Neuronal stem cell (in vitro differentiated cells): ENCODE results near the gene USPL1.
A peak's percentile ranks its signal among the peaks of the same experiment; 100 is the strongest.

Experiments used
- DNase-seq: peaks from one replicate; pipeline ENCODE4 v3.0.0-alpha.2; 2013; ENCODE audit warnings: low spot score
- H2AFZ ChIP-seq: one replicate; pipeline ENCODE4 v1.6.1; 2013; ENCODE audit warnings: mild to moderate bottlenecking, low read length, inconsistent platforms
- H2AK5ac ChIP-seq: 2 replicates; pipeline ENCODE4 v1.6.1; 2013; ENCODE audit warnings: low read depth, mild to moderate bottlenecking, inconsistent platforms, low read length, moderate library complexity, mixed read lengths
- H2BK120ac ChIP-seq: 2 replicates; pipeline ENCODE4 v1.6.1; 2013; ENCODE audit warnings: low read depth, mild to moderate bottlenecking, inconsistent platforms, low read length, moderate library complexity, mixed read lengths
- H2BK12ac ChIP-seq: one replicate; pipeline ENCODE4 v1.6.1; 2013; ENCODE audit warnings: low read length, inconsistent platforms
- H2BK15ac ChIP-seq: 2 replicates; pipeline ENCODE4 v1.6.1; 2013; ENCODE audit warnings: mild to moderate bottlenecking, low read length, inconsistent platforms, mixed read lengths
- H2BK5ac ChIP-seq: one replicate; pipeline ENCODE4 v1.6.1; 2013; ENCODE audit warnings: inconsistent platforms, mild to moderate bottlenecking, low read length, moderate library complexity
- H3K14ac ChIP-seq: one replicate; pipeline ENCODE4 v1.6.1; 2013; ENCODE audit warnings: low read length, inconsistent platforms
- H3K18ac ChIP-seq: 2 replicates; pipeline ENCODE4 v1.6.1; 2013; ENCODE audit warnings: low read length, inconsistent platforms
- H3K23ac ChIP-seq: 2 replicates; pipeline ENCODE4 v1.6.1; 2013; ENCODE audit warnings: low read depth, mild to moderate bottlenecking, mixed read lengths, low read length, inconsistent platforms; ENCODE audit not compliant: poor library complexity
- H3K27ac ChIP-seq: replicated peaks from 3 replicates; pipeline ENCODE4 v1.5.1; 2013; ENCODE audit warnings: low read length, inconsistent platforms
- H3K27me3 ChIP-seq, 3 experiments: 2 replicates each; pipeline ENCODE4 v1.6.1; 2013; ENCODE audit warnings: low read length in 3 of 3, mild to moderate bottlenecking in 2 of 3, inconsistent platforms in 1 of 3, low read depth in 1 of 3, mixed read lengths in 1 of 3, moderate library complexity in 1 of 3; ENCODE audit not compliant: control insufficient read depth in 3 of 3, insufficient read depth in 3 of 3
- H3K36me3 ChIP-seq, 2 donors: replicated peaks in 1 of 2; 2 replicates each; pipeline ENCODE4 v1.6.1; 2013; ENCODE audit warnings: low read length in 2 of 2; ENCODE audit not compliant: control insufficient read depth in 2 of 2, insufficient read depth in 2 of 2
- H3K4ac ChIP-seq: 2 replicates; pipeline ENCODE4 v1.6.1; 2013; ENCODE audit warnings: inconsistent platforms, mild to moderate bottlenecking, low read length, moderate library complexity
- H3K4me1 ChIP-seq, 2 donors: 1 replicate in 1 of 2; 2 replicates in 1 of 2; pipeline ENCODE4 v1.6.1; 2013; ENCODE audit warnings: low read length in 2 of 2, low read depth in 1 of 2; ENCODE audit not compliant: control insufficient read depth in 2 of 2, insufficient read depth in 1 of 2
- H3K4me2 ChIP-seq: one replicate; pipeline ENCODE4 v1.6.1; 2013; ENCODE audit warnings: mild to moderate bottlenecking, low read length, inconsistent platforms; ENCODE audit not compliant: insufficient read depth, poor library complexity, severe bottlenecking
- H3K4me3 ChIP-seq, 2 donors: 2 replicates each; pipeline ENCODE4 v1.5.1; 2013; ENCODE audit warnings: low read length in 2 of 2, mild to moderate bottlenecking in 2 of 2, inconsistent platforms in 1 of 2, moderate library complexity in 1 of 2
- H3K79me1 ChIP-seq: one replicate; pipeline ENCODE4 v1.6.1; 2013; ENCODE audit warnings: low read depth, mild to moderate bottlenecking, inconsistent platforms, low read length, moderate library complexity
- H3K9ac ChIP-seq: one replicate; pipeline ENCODE4 v1.6.1; 2013; ENCODE audit warnings: mild to moderate bottlenecking, low read depth, low read length, inconsistent platforms; ENCODE audit not compliant: poor library complexity
- H3K9me3 ChIP-seq, 2 donors: replicated peaks in 1 of 2; 2 replicates each; pipeline versions ENCODE3 to v1.6.1; 2013; ENCODE audit warnings: low read length in 2 of 2, mild to moderate bottlenecking in 2 of 2, inconsistent platforms in 1 of 2, low read depth in 1 of 2, mixed read lengths in 1 of 2, moderate library complexity in 1 of 2; ENCODE audit not compliant: control insufficient read depth in 2 of 2, insufficient read depth in 1 of 2
- H4K8ac ChIP-seq: one replicate; pipeline ENCODE4 v1.6.1; 2013; ENCODE audit warnings: low read depth, mild to moderate bottlenecking, inconsistent platforms, low read length, moderate library complexity
- H4K91ac ChIP-seq: one replicate; pipeline ENCODE4 v1.6.1; 2013; ENCODE audit warnings: low read length, low read depth, mild to moderate bottlenecking, inconsistent platforms; ENCODE audit not compliant: poor library complexity
- WGBS, 2 donors: extraction: QIAGEN DNeasy Blood & Tissue Kit; methylation state at CpG; one replicate each; pipeline ENCODE4 v1.1.7; 2013; ENCODE audit warnings: missing lambda C conversion rate in 2 of 2, mixed read lengths in 1 of 2; ENCODE audit not compliant: insufficient read length in 2 of 2, insufficient replicate concordance in 1 of 2; ENCODE audit errors: extremely low coverage in 2 of 2; 5-methylcytosine and 5-hydroxymethylcytosine counted together

Gene USPL1

GRCh38 chr13:30618930-30619279 is 1.2 kb downstream of the USPL1 start:
- DNase-seq, result no peak
- WGBS, 2 donors, result no CpG with 5 or more reads among the region's 3 CpGs
- no peak overlapping the region for H3K23ac ChIP-seq

GRCh38 chr13:30619731-30620130 is 2.0 kb downstream of the USPL1 start:
- no peak overlapping the region for H2BK120ac ChIP-seq
- no peak overlapping the region for H2BK12ac ChIP-seq
- H2AFZ ChIP-seq, result no peak overlapping the region
- no peaks in the 10 kb centered on the region for H3K9me3 ChIP-seq
- H4K8ac ChIP-seq, result no peak overlapping the region
- peak overlapping the region in 1 of 2 donors; percentile 74 for H3K4me3 ChIP-seq
- no peak overlapping the region for H3K9ac ChIP-seq
- no peaks in the 10 kb centered on the region for H3K27me3 ChIP-seq
- no peak overlapping the region for H3K18ac ChIP-seq
- no peak overlapping the region for H3K27ac ChIP-seq
- H2AK5ac ChIP-seq, result no peak overlapping the region
- H2BK15ac ChIP-seq, result no peak overlapping the region
- H4K91ac ChIP-seq, result no peak overlapping the region
- H3K36me3 ChIP-seq, result peaks cover 4 to 39% of the 10 kb centered on the region in 2 donors
- no peak overlapping the region for H3K4me2 ChIP-seq
- H3K4ac ChIP-seq, result no peak overlapping the region
- DNase-seq, result no peak
- no CpG with 5 or more reads among the region's 5 CpGs for WGBS, 2 donors
- no peak overlapping the region for H2BK5ac ChIP-seq
- no peak overlapping the region for H3K14ac ChIP-seq
- peaks cover 4 to 24% of the 10 kb centered on the region in 2 donors for H3K4me1 ChIP-seq
- peaks cover 2% of the 10 kb centered on the region for H3K79me1 ChIP-seq
- no peak overlapping the region for H3K23ac ChIP-seq

More at GRCh38 chr13:30618930-30619279, 1.2 kb downstream of the USPL1 start:
- H3K14ac ChIP-seq, result no peak overlapping the region
- H3K27me3 ChIP-seq, result no peaks in the 10 kb centered on the region
- no peak overlapping the region for H2AFZ ChIP-seq
- no peak overlapping the region for H2AK5ac ChIP-seq
- H3K18ac ChIP-seq, result no peak overlapping the region
- peaks cover under 1% of the 10 kb centered on the region for H3K79me1 ChIP-seq
- peak overlapping the region in 1 of 2 donors; percentile 74 for H3K4me3 ChIP-seq
- no peak overlapping the region for H2BK120ac ChIP-seq
- H3K36me3 ChIP-seq, result peaks cover 3 to 30% of the 10 kb centered on the region in 2 donors
- peak overlapping the region; percentile 55 for H3K4me2 ChIP-seq
- no peak overlapping the region for H2BK12ac ChIP-seq
- no peak overlapping the region for H3K27ac ChIP-seq
- no peak overlapping the region for H2BK15ac ChIP-seq
- no peak overlapping the region for H3K9ac ChIP-seq
- peaks cover 4 to 24% of the 10 kb centered on the region in 2 donors for H3K4me1 ChIP-seq
- no peak overlapping the region for H3K4ac ChIP-seq
- no peak overlapping the region for H4K8ac ChIP-seq
- no peak overlapping the region for H2BK5ac ChIP-seq
- no peak overlapping the region for H4K91ac ChIP-seq
- H3K9me3 ChIP-seq, result no peaks in the 10 kb centered on the region

GRCh38 chr13:30620941-30621340 is 3.2 kb downstream of the USPL1 start:
- H2AK5ac ChIP-seq, result no peak overlapping the region
- no peak overlapping the region for H4K91ac ChIP-seq
- H3K23ac ChIP-seq, result no peak overlapping the region
- H3K14ac ChIP-seq, result no peak overlapping the region
- no peak overlapping the region for H2AFZ ChIP-seq
- no peak overlapping the region for H2BK15ac ChIP-seq
- H3K9me3 ChIP-seq, result no peaks in the 10 kb centered on the region
- H3K4ac ChIP-seq, result no peak overlapping the region
- H3K79me1 ChIP-seq, result peaks cover 2% of the 10 kb centered on the region
- no peak overlapping the region for H3K4me3 ChIP-seq
- no peak overlapping the region for H2BK120ac ChIP-seq
- H3K18ac ChIP-seq, result no peak overlapping the region
- H3K4me2 ChIP-seq, result no peak overlapping the region
- no peak overlapping the region for H2BK12ac ChIP-seq
- no peak overlapping the region for H3K27ac ChIP-seq
- no peak for DNase-seq
- no peaks in the 10 kb centered on the region for H3K27me3 ChIP-seq
- no CpG with 5 or more reads among the region's 3 CpGs for WGBS, 2 donors
- no peak overlapping the region for H4K8ac ChIP-seq
- H2BK5ac ChIP-seq, result no peak overlapping the region
- H3K36me3 ChIP-seq, result peaks cover 5 to 49% of the 10 kb centered on the region in 2 donors
- H3K9ac ChIP-seq, result no peak overlapping the region
- peaks cover 4 to 24% of the 10 kb centered on the region in 2 donors for H3K4me1 ChIP-seq

DNA sequence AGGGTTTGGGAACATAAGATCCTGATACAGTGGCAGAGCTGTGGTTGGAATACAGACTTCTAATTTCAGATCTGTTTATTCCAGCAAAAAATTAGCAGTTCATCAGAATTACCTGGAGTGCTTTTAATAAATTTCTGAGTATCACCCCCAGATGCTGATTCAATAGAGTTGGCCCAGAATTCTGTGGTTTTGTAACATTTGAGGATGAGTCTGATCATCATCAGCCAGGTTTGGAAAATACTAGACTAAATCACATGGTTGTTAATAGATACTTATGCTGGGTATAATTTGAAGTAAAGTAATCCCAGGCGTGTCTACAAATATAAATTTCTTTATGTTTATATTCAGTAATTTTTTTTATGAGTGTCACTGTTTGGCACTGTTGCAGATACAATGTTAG is 4.8 kb downstream of the USPL1 start:
- Histone ChIP-seq H2AFZ (no peak overlapping the region), H3K23ac (no peak overlapping the region), H3K14ac (no peak overlapping the region), H3K4ac (no peak overlapping the region), H3K79me1 (peaks cover 2% of the 10 kb centered on the region), H3K9ac (no peak overlapping the region), H3K18ac (no peak overlapping the region), H3K27me3 (no peaks in the 10 kb centered on the region), H2AK5ac (no peak overlapping the region), H4K8ac (no peak overlapping the region), H2BK12ac (no peak overlapping the region), H4K91ac (no peak overlapping the region), H3K4me2 (no peak overlapping the region), H2BK120ac (no peak overlapping the region), H2BK5ac (no peak overlapping the region), H3K4me3 (no peak overlapping the region), H3K36me3 (peaks cover 5 to 64% of the 10 kb centered on the region in 2 donors), H3K9me3 (no peaks in the 10 kb centered on the region), H2BK15ac (no peak overlapping the region), H3K27ac (no peak overlapping the region), H3K4me1 (peaks cover 4 to 24% of the 10 kb centered on the region in 2 donors)
- WGBS, 2 donors, result no CpG with 5 or more reads among the region's 1 CpG
- no peak for DNase-seq
